Stimulated activated CD4-positive, alpha-beta T cell treated with anti-CD3 and anti-CD28 coated beads, Interleukin-1b, Interleukin-23, amount 100 ng/mL, for 4 hours (primary cell): ENCODE data around the gene MGAT5B.
"Not testable (repeated sequence)": the region's sequence is repeated elsewhere in the genome, so short reads cannot be mapped to it uniquely, and the experiment has no call there.

Experiments
- DNase-seq, 2 donors: peaks; one replicate each; pipeline ENCODE4 v3.0.0-alpha.2; 2020; ENCODE audit warnings: low read depth in 2 of 2

Gene MGAT5B

GRCh38 chr17:76948726-76949342 lies 80.6 kb downstream of the MGAT5B start:
- no peak for DNase-seq

- no peak for DNase-seq
Observed at GRCh38 chr17:76949913-76950695, 81.9 kb downstream of the MGAT5B start.

GRCh38 chr17:76951375-76951905 lies 83.2 kb downstream of the MGAT5B start:
- no peak for DNase-seq

- no peak for DNase-seq
Observed at GRCh38 chr17:76952402-76952801, 84.2 kb downstream of the MGAT5B start.

GRCh38 chr17:76953066-76953465 lies 84.9 kb downstream of the MGAT5B start:
- no peak for DNase-seq

- DNase-seq, result no peak
Observed at GRCh38 chr17:76953946-76954345, 85.7 kb downstream of the MGAT5B start.

- no peak for DNase-seq
Observed at GRCh38 chr17:76955191-76955590, 87.0 kb downstream of the MGAT5B start.

GRCh38 chr17:76956846-76957540 lies 88.8 kb downstream of the MGAT5B start:
- DNase-seq, result no peak

GRCh38 chr17:76957678-76958464 lies 89.7 kb downstream of the MGAT5B start:
- no peak for DNase-seq

GRCh38 chr17:76958974-76959373 lies 90.8 kb downstream of the MGAT5B start:
- no peak for DNase-seq

GRCh38 chr17:76961869-76962268 lies 93.7 kb downstream of the MGAT5B start:
- DNase-seq, result no peak

GRCh38 chr17:76962858-76963257 lies 94.7 kb downstream of the MGAT5B start:
- no peak for DNase-seq

GRCh38 chr17:76966016-76966415 lies 97.8 kb downstream of the MGAT5B start:
- DNase-seq, result no peak

GRCh38 chr17:76966486-76967181 lies 98.4 kb downstream of the MGAT5B start:
- no peak for DNase-seq

- no peak for DNase-seq
Observed at GRCh38 chr17:76967762-76968161, 99.6 kb downstream of the MGAT5B start.

GRCh38 chr17:76968707-76969597 lies 100.7 kb downstream of the MGAT5B start:
- DNase-seq, result peak; percentile 23

GRCh38 chr17:76969598-76970172 lies 101.5 kb downstream of the MGAT5B start:
- no peak for DNase-seq

GRCh38 chr17:76970228-76970627 lies 102.0 kb downstream of the MGAT5B start:
- not testable (repeated sequence) for DNase-seq

- DNase-seq, result no peak
Observed at GRCh38 chr17:76972046-76972641, 103.9 kb downstream of the MGAT5B start.
